ENCODE data around the gene SPTBN4.
"Not testable (repeated sequence)": the region's sequence is repeated elsewhere in the genome, so short reads cannot be mapped to it uniquely, and the experiment has no call there.

Gene SPTBN4

GRCh38 chr19:40561947-40562346, 95.1 kb downstream of the SPTBN4 start:
- H3K4me2 ChIP-seq (ENCODE audit: low read depth, low read length, poor library complexity, severe bottlenecking): no peak overlapping the region
- H3K9me2 ChIP-seq (replicated peaks; ENCODE audit: insufficient read depth, low read length): no peaks in the 10 kb centered on the region
- no peaks in the 10 kb centered on the region for H3K27me3 ChIP-seq (ENCODE audit: low read length)
- H3K9ac ChIP-seq (ENCODE audit: low read length): no peak overlapping the region
- H3K79me2 ChIP-seq (ENCODE audit: insufficient read depth, low read length): no peaks in the 10 kb centered on the region
- H4K20me1 ChIP-seq (ENCODE audit: low read depth, low read length): no peaks in the 10 kb centered on the region
- TF ChIP-seq, protein P1, sequence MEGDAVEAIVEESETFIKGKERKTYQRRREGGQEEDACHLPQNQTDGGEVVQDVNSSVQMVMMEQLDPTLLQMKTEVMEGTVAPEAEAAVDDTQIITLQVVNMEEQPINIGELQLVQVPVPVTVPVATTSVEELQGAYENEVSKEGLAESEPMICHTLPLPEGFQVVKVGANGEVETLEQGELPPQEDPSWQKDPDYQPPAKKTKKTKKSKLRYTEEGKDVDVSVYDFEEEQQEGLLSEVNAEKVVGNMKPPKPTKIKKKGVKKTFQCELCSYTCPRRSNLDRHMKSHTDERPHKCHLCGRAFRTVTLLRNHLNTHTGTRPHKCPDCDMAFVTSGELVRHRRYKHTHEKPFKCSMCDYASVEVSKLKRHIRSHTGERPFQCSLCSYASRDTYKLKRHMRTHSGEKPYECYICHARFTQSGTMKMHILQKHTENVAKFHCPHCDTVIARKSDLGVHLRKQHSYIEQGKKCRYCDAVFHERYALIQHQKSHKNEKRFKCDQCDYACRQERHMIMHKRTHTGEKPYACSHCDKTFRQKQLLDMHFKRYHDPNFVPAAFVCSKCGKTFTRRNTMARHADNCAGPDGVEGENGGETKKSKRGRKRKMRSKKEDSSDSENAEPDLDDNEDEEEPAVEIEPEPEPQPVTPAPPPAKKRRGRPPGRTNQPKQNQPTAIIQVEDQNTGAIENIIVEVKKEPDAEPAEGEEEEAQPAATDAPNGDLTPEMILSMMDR (IDR thresholded peaks at IDR 0.05; ENCODE audit: insufficient read depth, low read length, poor library complexity, severe bottlenecking): no peak
- no peak for TF ChIP-seq EZH2phosphoT487 (conservative IDR thresholded peaks at IDR 0.05; ENCODE audit: low read length)
- H2AFZ ChIP-seq (ENCODE audit: low read depth, low read length, severe bottlenecking): no peak overlapping the region
- no peaks in the 10 kb centered on the region for H3K36me3 ChIP-seq (ENCODE audit: low read length)
- no peaks in the 10 kb centered on the region for H3K9me3 ChIP-seq (ENCODE audit: insufficient read depth, low read length)
- H3K27ac ChIP-seq (ENCODE audit: low read depth, low read length): no peak overlapping the region
- H3K4me3 ChIP-seq (ENCODE audit: insufficient read depth, low read length, poor library complexity, severe bottlenecking): no peak overlapping the region
- H3F3A ChIP-seq (ENCODE audit: insufficient read depth): no peaks in the 10 kb centered on the region

- H3K27ac ChIP-seq (ENCODE audit: low read depth, low read length); H3K9me2 ChIP-seq (replicated peaks; ENCODE audit: insufficient read depth, low read length); H3K9me3 ChIP-seq (ENCODE audit: insufficient read depth, low read length); H4K20me1 ChIP-seq (ENCODE audit: low read depth, low read length); H3K27me3 ChIP-seq (ENCODE audit: low read length); H3K79me2 ChIP-seq (ENCODE audit: insufficient read depth, low read length); H3K4me2 ChIP-seq (ENCODE audit: low read depth, low read length, poor library complexity, severe bottlenecking); H3K9ac ChIP-seq (ENCODE audit: low read length); H3K36me3 ChIP-seq (ENCODE audit: low read length); H2AFZ ChIP-seq (ENCODE audit: low read depth, low read length, severe bottlenecking); H3F3A ChIP-seq (ENCODE audit: insufficient read depth); H3K4me3 ChIP-seq (ENCODE audit: insufficient read depth, low read length, poor library complexity, severe bottlenecking): not testable (repeated sequence)
These were observed 97.7 kb downstream of the SPTBN4 start for GRCh38 chr19:40564535-40564934.

DNA sequence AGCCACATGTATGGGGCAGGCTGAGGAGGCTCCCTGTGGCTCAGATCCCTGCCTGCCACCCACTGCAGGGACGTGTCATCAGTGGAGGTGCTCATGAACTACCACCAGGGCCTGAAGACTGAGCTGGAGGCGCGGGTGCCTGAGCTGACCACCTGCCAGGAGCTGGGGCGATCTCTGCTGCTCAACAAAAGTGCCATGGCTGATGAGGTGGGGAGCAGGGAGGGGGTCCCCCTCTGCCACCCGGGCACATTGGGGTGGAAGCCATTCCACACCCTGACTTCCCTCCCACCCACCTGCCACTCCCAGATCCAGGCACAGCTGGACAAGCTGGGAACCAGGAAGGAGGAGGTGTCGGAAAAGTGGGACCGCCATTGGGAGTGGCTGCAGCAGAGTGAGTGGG, 98.6 kb downstream of the SPTBN4 start:
- H3K4me2 ChIP-seq (ENCODE audit: low read depth, low read length, poor library complexity, severe bottlenecking): no peak overlapping the region
- no peaks in the 10 kb centered on the region for H3K79me2 ChIP-seq (ENCODE audit: insufficient read depth, low read length)
- no peaks in the 10 kb centered on the region for H3K36me3 ChIP-seq (ENCODE audit: low read length)
- no peak overlapping the region for H3K4me3 ChIP-seq (ENCODE audit: insufficient read depth, low read length, poor library complexity, severe bottlenecking)
- H2AFZ ChIP-seq (ENCODE audit: low read depth, low read length, severe bottlenecking): no peak overlapping the region
- no peaks in the 10 kb centered on the region for H4K20me1 ChIP-seq (ENCODE audit: low read depth, low read length)
- H3K9me3 ChIP-seq (ENCODE audit: insufficient read depth, low read length): no peaks in the 10 kb centered on the region
- no peak overlapping the region for H3K9ac ChIP-seq (ENCODE audit: low read length)
- H3K9me2 ChIP-seq (replicated peaks; ENCODE audit: insufficient read depth, low read length): no peaks in the 10 kb centered on the region
- H3K27ac ChIP-seq (ENCODE audit: low read depth, low read length): no peak overlapping the region
- no peaks in the 10 kb centered on the region for H3F3A ChIP-seq (ENCODE audit: insufficient read depth)
- H3K27me3 ChIP-seq (ENCODE audit: low read length): no peaks in the 10 kb centered on the region
- no peak for TF ChIP-seq EZH2phosphoT487 (conservative IDR thresholded peaks at IDR 0.05; ENCODE audit: low read length)
- TF ChIP-seq, protein P1 (IDR thresholded peaks at IDR 0.05; ENCODE audit: insufficient read depth, low read length, poor library complexity, severe bottlenecking): no peak

- Histone ChIP-seq H3K9me3 (ENCODE audit: insufficient read depth, low read length) (no peaks in the 10 kb centered on the region), H4K20me1 (ENCODE audit: low read depth, low read length) (no peaks in the 10 kb centered on the region), H3K4me3 (ENCODE audit: insufficient read depth, low read length, poor library complexity, severe bottlenecking) (no peak overlapping the region), H3K27ac (ENCODE audit: low read depth, low read length) (no peak overlapping the region), H3K27me3 (ENCODE audit: low read length) (no peaks in the 10 kb centered on the region), H3K9me2 (replicated peaks; ENCODE audit: insufficient read depth, low read length) (no peaks in the 10 kb centered on the region), H3F3A (ENCODE audit: insufficient read depth) (no peaks in the 10 kb centered on the region), H3K9ac (ENCODE audit: low read length) (no peak overlapping the region), H3K36me3 (ENCODE audit: low read length) (no peaks in the 10 kb centered on the region), H3K79me2 (ENCODE audit: insufficient read depth, low read length) (no peaks in the 10 kb centered on the region), H3K4me2 (ENCODE audit: low read depth, low read length, poor library complexity, severe bottlenecking) (no peak overlapping the region), H2AFZ (ENCODE audit: low read depth, low read length, severe bottlenecking) (no peak overlapping the region)
- TF ChIP-seq, protein P1 (IDR thresholded peaks at IDR 0.05; ENCODE audit: insufficient read depth, low read length, poor library complexity, severe bottlenecking): no peak
- no peak for TF ChIP-seq EZH2phosphoT487 (conservative IDR thresholded peaks at IDR 0.05; ENCODE audit: low read length)
These were observed 99.2 kb downstream of the SPTBN4 start for GRCh38 chr19:40565910-40566495.

Data from SU-DHL-6 (cell line).